ENCODE measurements around the gene CLCN2.

Gene CLCN2

DNA sequence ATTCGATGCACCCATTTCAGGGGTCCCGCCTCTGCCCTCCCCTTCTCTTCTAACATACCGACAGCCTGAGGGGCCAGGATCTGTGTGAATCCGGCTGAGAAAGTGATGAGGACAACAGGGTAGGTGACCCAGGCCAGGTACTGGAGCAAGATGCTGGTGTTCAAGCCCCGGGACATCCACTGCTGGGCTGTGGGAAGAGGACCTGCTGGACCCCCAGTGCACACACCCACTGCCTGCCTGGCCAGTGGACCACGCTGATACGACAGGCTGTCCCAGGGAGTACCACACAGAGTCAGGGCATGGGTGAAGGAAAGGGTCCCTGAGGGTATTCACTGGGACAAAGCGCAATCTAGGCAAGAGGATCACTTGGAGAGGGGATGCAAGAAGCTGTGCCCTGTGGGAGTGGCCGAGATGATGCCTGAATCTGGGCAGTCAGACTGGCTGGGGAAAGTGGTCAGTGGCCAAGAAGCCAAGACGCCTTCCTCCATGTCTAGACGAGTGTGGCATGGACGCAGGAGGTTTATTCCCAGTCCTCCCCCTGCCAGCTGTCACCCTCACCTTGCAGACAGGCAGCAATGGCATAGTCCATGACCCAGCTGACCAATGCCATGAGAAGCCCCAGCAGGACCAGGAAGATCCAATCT is 3.2 kb downstream of the CLCN2 start:
- H3K4me1 ChIP-seq (ENCODE audit: control insufficient read depth, insufficient read depth, low read length) = peaks cover 17% of the 10 kb centered on the region
- no peaks in the 10 kb centered on the region for H3K9me3 ChIP-seq (ENCODE audit: control insufficient read depth, low read length)
- H3K9ac ChIP-seq (ENCODE audit: low read length) = no peak overlapping the region
- no peak for DNase-seq (ENCODE audit: low read depth)
- no peak overlapping the region for H3K4me3 ChIP-seq (ENCODE audit: low read length)
- H3K27me3 ChIP-seq (replicated peaks; ENCODE audit: control insufficient read depth, insufficient read depth, low read length) = no peaks in the 10 kb centered on the region
- H3K36me3 ChIP-seq (ENCODE audit: control insufficient read depth, insufficient read depth, low read length, severe bottlenecking) = peaks cover 8% of the 10 kb centered on the region

- DNase-seq (ENCODE audit: low read depth) = no peak
- H3K27me3 ChIP-seq (replicated peaks; ENCODE audit: control insufficient read depth, insufficient read depth, low read length) = no peaks in the 10 kb centered on the region
- no peak overlapping the region for H3K9ac ChIP-seq (ENCODE audit: low read length)
- H3K4me3 ChIP-seq (ENCODE audit: low read length) = no peak overlapping the region
- H3K9me3 ChIP-seq (ENCODE audit: control insufficient read depth, low read length) = no peaks in the 10 kb centered on the region
- peaks cover 8% of the 10 kb centered on the region for H3K36me3 ChIP-seq (ENCODE audit: control insufficient read depth, insufficient read depth, low read length, severe bottlenecking)
- H3K4me1 ChIP-seq (ENCODE audit: control insufficient read depth, insufficient read depth, low read length) = peaks cover 17% of the 10 kb centered on the region
These were observed 3.9 kb downstream of the CLCN2 start for GRCh38 chr3:184357248-184358123.

- DNase-seq (ENCODE audit: low read depth) = no peak
- no peak overlapping the region for H3K9ac ChIP-seq (ENCODE audit: low read length)
- peaks cover 10% of the 10 kb centered on the region for H3K4me1 ChIP-seq (ENCODE audit: control insufficient read depth, insufficient read depth, low read length)
- H3K9me3 ChIP-seq (ENCODE audit: control insufficient read depth, low read length) = no peaks in the 10 kb centered on the region
- H3K27me3 ChIP-seq (replicated peaks; ENCODE audit: control insufficient read depth, insufficient read depth, low read length) = no peaks in the 10 kb centered on the region
- no peak overlapping the region for H3K4me3 ChIP-seq (ENCODE audit: low read length)
- H3K36me3 ChIP-seq (ENCODE audit: control insufficient read depth, insufficient read depth, low read length, severe bottlenecking) = peaks cover 8% of the 10 kb centered on the region
These were observed 6.0 kb downstream of the CLCN2 start for GRCh38 chr3:184355261-184356040.

GRCh38 chr3:184354754-184355153 is 6.7 kb downstream of the CLCN2 start:
- Histone ChIP-seq H3K9me3 (ENCODE audit: control insufficient read depth, low read length) (no peaks in the 10 kb centered on the region), H3K27me3 (replicated peaks; ENCODE audit: control insufficient read depth, insufficient read depth, low read length) (no peaks in the 10 kb centered on the region), H3K4me3 (ENCODE audit: low read length) (no peak overlapping the region), H3K4me1 (ENCODE audit: control insufficient read depth, insufficient read depth, low read length) (peaks cover 8% of the 10 kb centered on the region), H3K9ac (ENCODE audit: low read length) (no peak overlapping the region), H3K36me3 (ENCODE audit: control insufficient read depth, insufficient read depth, low read length, severe bottlenecking) (peaks cover 8% of the 10 kb centered on the region)
- no peak for DNase-seq (ENCODE audit: low read depth)

GRCh38 chr3:184354121-184354728 is 7.2 kb downstream of the CLCN2 start:
- no peak overlapping the region for H3K4me3 ChIP-seq (ENCODE audit: low read length)
- DNase-seq (ENCODE audit: low read depth) = peak; percentile 68
- no peaks in the 10 kb centered on the region for H3K9me3 ChIP-seq (ENCODE audit: control insufficient read depth, low read length)
- H3K4me1 ChIP-seq (ENCODE audit: control insufficient read depth, insufficient read depth, low read length) = peaks cover 8% of the 10 kb centered on the region
- H3K9ac ChIP-seq (ENCODE audit: low read length) = no peak overlapping the region
- peaks cover 8% of the 10 kb centered on the region for H3K36me3 ChIP-seq (ENCODE audit: control insufficient read depth, insufficient read depth, low read length, severe bottlenecking)
- no peaks in the 10 kb centered on the region for H3K27me3 ChIP-seq (replicated peaks; ENCODE audit: control insufficient read depth, insufficient read depth, low read length)

GRCh38 chr3:184353546-184353941 is 7.9 kb downstream of the CLCN2 start:
- H3K9ac ChIP-seq (ENCODE audit: low read length) = no peak overlapping the region
- H3K27me3 ChIP-seq (replicated peaks; ENCODE audit: control insufficient read depth, insufficient read depth, low read length) = no peaks in the 10 kb centered on the region
- peaks cover 11% of the 10 kb centered on the region for H3K4me1 ChIP-seq (ENCODE audit: control insufficient read depth, insufficient read depth, low read length)
- peaks cover 8% of the 10 kb centered on the region for H3K36me3 ChIP-seq (ENCODE audit: control insufficient read depth, insufficient read depth, low read length, severe bottlenecking)
- no peak overlapping the region for H3K4me3 ChIP-seq (ENCODE audit: low read length)
- no peak for DNase-seq (ENCODE audit: low read depth)
- H3K9me3 ChIP-seq (ENCODE audit: control insufficient read depth, low read length) = no peaks in the 10 kb centered on the region

GRCh38 chr3:184352897-184353545 is 8.4 kb downstream of the CLCN2 start:
- peaks cover 5% of the 10 kb centered on the region for H3K36me3 ChIP-seq (ENCODE audit: control insufficient read depth, insufficient read depth, low read length, severe bottlenecking)
- no peak for DNase-seq (ENCODE audit: low read depth)
- H3K27me3 ChIP-seq (replicated peaks; ENCODE audit: control insufficient read depth, insufficient read depth, low read length) = no peaks in the 10 kb centered on the region
- H3K9me3 ChIP-seq (ENCODE audit: control insufficient read depth, low read length) = no peaks in the 10 kb centered on the region
- peaks cover 16% of the 10 kb centered on the region for H3K4me1 ChIP-seq (ENCODE audit: control insufficient read depth, insufficient read depth, low read length)
- H3K9ac ChIP-seq (ENCODE audit: low read length) = no peak overlapping the region
- H3K4me3 ChIP-seq (ENCODE audit: low read length) = no peak overlapping the region

DNA sequence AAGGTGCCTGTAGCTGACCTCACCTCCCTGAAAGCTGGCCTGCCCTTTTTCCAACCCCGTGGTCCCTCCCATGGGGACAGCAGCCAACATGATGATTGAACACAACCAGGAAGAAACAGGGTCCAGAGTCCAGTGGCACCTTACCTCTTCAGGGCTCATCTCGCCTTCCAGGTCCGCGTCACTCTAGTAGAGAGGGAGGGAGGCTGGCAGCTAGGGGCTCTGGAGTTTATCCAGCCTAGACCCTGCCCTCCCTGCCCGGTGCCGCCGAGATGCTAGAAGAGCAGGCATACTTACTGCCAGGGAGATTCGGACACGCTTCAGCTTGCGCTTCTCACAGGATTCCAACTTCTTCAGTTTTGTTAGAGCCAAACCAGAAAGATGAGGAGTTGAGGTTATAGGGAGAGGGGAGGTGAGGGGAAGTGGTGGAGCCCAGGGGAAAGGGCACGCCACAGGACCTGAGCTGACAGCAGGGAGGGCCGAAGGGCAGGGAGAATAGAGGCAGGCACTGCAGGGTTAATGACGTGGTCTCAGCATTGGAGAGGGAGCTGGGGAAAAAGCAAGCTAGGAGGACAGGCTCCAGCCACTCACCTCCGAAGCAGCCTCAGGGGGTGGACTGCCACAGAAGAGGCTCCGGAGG is 9.1 kb downstream of the CLCN2 start:
- no peaks in the 10 kb centered on the region for H3K27me3 ChIP-seq (replicated peaks; ENCODE audit: control insufficient read depth, insufficient read depth, low read length)
- DNase-seq (ENCODE audit: low read depth) = no peak
- H3K36me3 ChIP-seq (ENCODE audit: control insufficient read depth, insufficient read depth, low read length, severe bottlenecking) = peaks cover 3% of the 10 kb centered on the region
- no peaks in the 10 kb centered on the region for H3K9me3 ChIP-seq (ENCODE audit: control insufficient read depth, low read length)
- no peak overlapping the region for H3K4me3 ChIP-seq (ENCODE audit: low read length)
- no peak overlapping the region for H3K9ac ChIP-seq (ENCODE audit: low read length)
- H3K4me1 ChIP-seq (ENCODE audit: control insufficient read depth, insufficient read depth, low read length) = peaks cover 24% of the 10 kb centered on the region

DNA sequence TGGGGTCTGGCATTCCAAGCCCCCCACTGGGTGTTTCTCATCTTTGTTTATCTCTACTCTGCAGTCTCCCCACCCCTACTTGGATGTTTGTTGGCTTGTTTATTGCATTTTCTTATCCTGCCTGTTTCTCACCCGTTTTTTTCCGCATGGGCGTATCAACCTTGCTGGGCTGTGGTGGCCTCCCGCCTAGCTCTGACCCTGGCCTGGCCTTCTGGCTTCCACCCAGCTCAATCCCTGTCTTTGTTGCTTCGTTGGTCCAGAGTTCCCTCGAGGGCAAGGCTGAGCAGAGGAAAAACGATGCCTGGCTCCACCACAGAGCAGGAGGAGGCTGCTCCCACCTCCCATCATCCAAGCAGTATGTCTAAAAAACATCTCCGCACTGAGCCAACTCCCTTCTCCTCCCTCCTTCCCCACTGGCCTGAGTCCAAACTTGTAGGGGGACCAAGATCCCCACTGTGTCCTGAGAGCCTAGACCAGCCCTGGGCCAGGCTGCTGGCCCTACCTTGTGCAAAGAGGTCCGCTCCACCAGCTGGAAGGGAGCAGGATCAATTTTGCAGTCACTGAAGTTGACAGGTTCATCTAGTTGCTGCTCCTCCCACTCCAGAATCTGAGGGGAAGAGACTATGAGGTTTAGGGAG is 9.8 kb downstream of the CLCN2 start:
- H3K27me3 ChIP-seq (replicated peaks; ENCODE audit: control insufficient read depth, insufficient read depth, low read length) = no peaks in the 10 kb centered on the region
- no peak overlapping the region for H3K9ac ChIP-seq (ENCODE audit: low read length)

DNA sequence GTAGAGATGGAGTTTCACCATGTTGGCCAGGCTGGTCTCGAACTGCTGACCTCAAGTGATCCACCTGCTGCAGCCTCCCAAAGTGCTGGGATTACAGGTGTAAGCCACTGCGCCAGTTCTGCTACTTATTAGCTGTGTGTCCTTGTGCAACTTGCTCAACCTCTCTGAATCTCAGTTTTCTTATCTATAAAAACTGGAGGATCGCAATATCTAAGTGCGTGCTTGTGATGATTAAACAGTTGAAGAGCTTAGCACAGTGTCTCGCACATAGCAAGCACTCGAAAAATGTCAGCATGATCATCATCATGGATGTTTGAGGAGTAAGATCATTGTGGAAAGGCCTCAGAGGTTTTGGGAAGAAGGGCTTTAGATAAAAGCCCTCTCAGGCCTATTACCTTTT is 10.8 kb downstream of the CLCN2 start:
- Histone ChIP-seq H3K27me3 (replicated peaks; ENCODE audit: control insufficient read depth, insufficient read depth, low read length) (no peaks in the 10 kb centered on the region), H3K36me3 (ENCODE audit: control insufficient read depth, insufficient read depth, low read length, severe bottlenecking) (no peaks in the 10 kb centered on the region), H3K4me3 (ENCODE audit: low read length) (no peak overlapping the region)

More for the DNA sequence above, 9.8 kb downstream of the CLCN2 start:
- DNase-seq (ENCODE audit: low read depth) = no peak
- Histone ChIP-seq H3K36me3 (ENCODE audit: control insufficient read depth, insufficient read depth, low read length, severe bottlenecking) (peaks cover under 1% of the 10 kb centered on the region), H3K4me3 (ENCODE audit: low read length) (no peak overlapping the region), H3K4me1 (ENCODE audit: control insufficient read depth, insufficient read depth, low read length) (peaks cover 24% of the 10 kb centered on the region), H3K9me3 (ENCODE audit: control insufficient read depth, low read length) (no peaks in the 10 kb centered on the region)

More for the DNA sequence above, 10.8 kb downstream of the CLCN2 start:
- DNase-seq (ENCODE audit: low read depth) = no peak
- Histone ChIP-seq H3K9me3 (ENCODE audit: control insufficient read depth, low read length) (no peaks in the 10 kb centered on the region), H3K9ac (ENCODE audit: low read length) (no peak overlapping the region), H3K4me1 (ENCODE audit: control insufficient read depth, insufficient read depth, low read length) (peaks cover 24% of the 10 kb centered on the region)

All from adipocyte (in vitro differentiated cells).